AG04450 (cell line): ENCODE data around the gene TIMM10B. TPM values are rescaled to one million over a fixed set of nuclear protein-coding genes. Genes with fewer than 3 reads are reported as not detected.
A peak's percentile ranks its signal among the peaks of the same experiment; 100 is the strongest.
"Not testable (repeated sequence)": the region's sequence is repeated elsewhere in the genome, so short reads cannot be mapped to it uniquely, and the experiment has no call there.

Experiments
- CTCF ChIA-PET: fragments of 300-600, 350-600 bp; formaldehyde crosslinking; extraction: SDS; loops from one replicate; lab custom pipeline; 2022; ENCODE audit warnings: antibody characterized with exemption, inconsistent platforms; lab: Charles Lee
- POLR2A ChIA-PET: fragments of 350-600 bp; formaldehyde crosslinking; extraction: SDS; loops from one replicate; lab custom pipeline; 2021; ENCODE audit warnings: antibody characterized with exemption, inconsistent platforms; lab: Yijun Ruan, JAX
- DNase-seq: peaks from one replicate; pipeline ENCODE4 v3.0.0-alpha.2; 2011; ENCODE audit warnings: low read depth, low spot score
- H3K27ac ChIP-seq: one replicate; pipeline ENCODE4 v1.5.1; 2012; ENCODE audit warnings: low read depth, low read length, control low read depth
- H3K27me3 ChIP-seq: one replicate; pipeline ENCODE4 v1.6.0; 2012; ENCODE audit warnings: low read length; ENCODE audit not compliant: control insufficient read depth, insufficient read depth
- H3K4me3 ChIP-seq: 2 replicates; pipeline ENCODE4 v1.5.1; 2011; ENCODE audit warnings: mild to moderate bottlenecking, low read depth, low read length, control low read depth
- H3K9me3 ChIP-seq: 2 replicates; pipeline ENCODE4 v1.5.1; 2012; ENCODE audit warnings: low read length; ENCODE audit not compliant: control insufficient read depth, insufficient read depth
- polyA plus RNA-seq: library from polyadenylated mRNA; depleted of rRNA; stranded (reverse); fragments of >200 nt; gene quantifications from 2 replicates; pipeline ENCODE4 v1.2.3, GENCODE V29; 2011
- TF ChIP-seq, protein P1 (sequence below): IDR thresholded peaks from 2 replicates; pipeline ENCODE4 v1.5.1; 2011; ENCODE audit warnings: low read depth, low read length, control low read depth, inconsistent platforms

TIMM10B gene
- polyA plus RNA-seq, 1 experiment: 33.1 TPM

DNA sequence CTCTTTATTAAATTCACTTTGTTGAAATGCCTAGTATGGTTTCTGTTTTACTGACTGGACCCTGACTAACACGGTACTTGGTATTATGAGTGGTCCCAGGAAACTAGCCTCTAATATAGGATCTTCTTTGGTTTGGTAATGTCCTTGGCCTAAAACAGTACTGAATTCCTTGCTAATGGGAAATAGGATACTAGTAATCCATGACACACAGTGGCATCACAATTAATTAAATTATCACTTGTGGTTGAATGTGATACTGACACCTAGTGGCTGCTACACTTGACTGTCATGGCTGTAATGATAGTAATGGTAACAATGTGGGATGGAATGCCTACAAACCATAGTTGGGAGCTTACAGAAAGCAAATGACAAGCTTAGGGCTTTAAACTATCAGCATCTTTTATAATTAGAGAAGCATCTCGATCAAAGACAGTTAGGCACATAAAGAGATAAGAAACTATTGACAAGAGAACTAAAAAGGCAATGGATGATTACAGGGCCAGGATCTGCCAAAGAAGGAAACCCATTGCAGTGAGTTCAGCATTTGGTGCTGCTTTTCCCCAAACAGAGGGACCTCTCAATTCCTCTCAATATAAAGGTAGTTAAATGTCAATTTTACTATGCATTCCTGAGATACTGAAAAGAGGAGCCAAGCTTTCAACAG lies 24.4 kb downstream of the TIMM10B start:
- H3K4me3 ChIP-seq: no peak overlapping the region
- POLR2A ChIA-PET: no interaction called here
- H3K9me3 ChIP-seq: no peaks in the 10 kb centered on the region
- DNase-seq: peak; percentile 16
- TF ChIP-seq, protein P1, sequence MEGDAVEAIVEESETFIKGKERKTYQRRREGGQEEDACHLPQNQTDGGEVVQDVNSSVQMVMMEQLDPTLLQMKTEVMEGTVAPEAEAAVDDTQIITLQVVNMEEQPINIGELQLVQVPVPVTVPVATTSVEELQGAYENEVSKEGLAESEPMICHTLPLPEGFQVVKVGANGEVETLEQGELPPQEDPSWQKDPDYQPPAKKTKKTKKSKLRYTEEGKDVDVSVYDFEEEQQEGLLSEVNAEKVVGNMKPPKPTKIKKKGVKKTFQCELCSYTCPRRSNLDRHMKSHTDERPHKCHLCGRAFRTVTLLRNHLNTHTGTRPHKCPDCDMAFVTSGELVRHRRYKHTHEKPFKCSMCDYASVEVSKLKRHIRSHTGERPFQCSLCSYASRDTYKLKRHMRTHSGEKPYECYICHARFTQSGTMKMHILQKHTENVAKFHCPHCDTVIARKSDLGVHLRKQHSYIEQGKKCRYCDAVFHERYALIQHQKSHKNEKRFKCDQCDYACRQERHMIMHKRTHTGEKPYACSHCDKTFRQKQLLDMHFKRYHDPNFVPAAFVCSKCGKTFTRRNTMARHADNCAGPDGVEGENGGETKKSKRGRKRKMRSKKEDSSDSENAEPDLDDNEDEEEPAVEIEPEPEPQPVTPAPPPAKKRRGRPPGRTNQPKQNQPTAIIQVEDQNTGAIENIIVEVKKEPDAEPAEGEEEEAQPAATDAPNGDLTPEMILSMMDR: peak; percentile 60
- no peaks in the 10 kb centered on the region for H3K27me3 ChIP-seq
- CTCF ChIA-PET: interaction anchor here (0.6 to 6.3 kb wide), 33 partner anchors 9 to 201 kb away, joined by 3 to 132 read pairs (median 5); partner anchors contain the start of genes ARFIP2, DNHD1, MRPL17 and TIMM10B
- H3K27ac ChIP-seq: no peak overlapping the region

DNA sequence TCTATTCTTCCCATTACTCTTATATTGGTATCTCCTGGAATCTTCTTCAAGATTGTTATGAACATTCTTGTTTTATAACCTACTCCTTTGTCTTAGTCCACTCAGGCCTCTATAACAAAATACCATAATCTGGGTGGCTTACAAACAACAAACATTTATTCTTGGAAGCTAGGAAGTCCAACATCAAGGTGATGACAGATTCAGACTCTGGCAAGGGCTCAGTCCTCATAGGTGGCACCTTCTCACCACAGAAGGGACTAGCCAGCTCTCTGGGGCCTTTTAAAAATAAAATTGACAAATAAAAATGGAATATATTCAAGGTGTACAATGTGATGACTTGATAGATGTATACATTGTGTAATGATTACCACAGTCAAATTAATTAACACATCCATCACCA lies 35.6 kb downstream of the TIMM10B start:
- TF ChIP-seq, protein P1: no peak
- Histone ChIP-seq H3K9me3 (no peaks in the 10 kb centered on the region), H3K4me3 (no peak overlapping the region), H3K27me3 (no peaks in the 10 kb centered on the region), H3K27ac (no peak overlapping the region)
- ChIA-PET CTCF (no interaction called here), POLR2A (no interaction called here)
- DNase-seq: no peak

DNA sequence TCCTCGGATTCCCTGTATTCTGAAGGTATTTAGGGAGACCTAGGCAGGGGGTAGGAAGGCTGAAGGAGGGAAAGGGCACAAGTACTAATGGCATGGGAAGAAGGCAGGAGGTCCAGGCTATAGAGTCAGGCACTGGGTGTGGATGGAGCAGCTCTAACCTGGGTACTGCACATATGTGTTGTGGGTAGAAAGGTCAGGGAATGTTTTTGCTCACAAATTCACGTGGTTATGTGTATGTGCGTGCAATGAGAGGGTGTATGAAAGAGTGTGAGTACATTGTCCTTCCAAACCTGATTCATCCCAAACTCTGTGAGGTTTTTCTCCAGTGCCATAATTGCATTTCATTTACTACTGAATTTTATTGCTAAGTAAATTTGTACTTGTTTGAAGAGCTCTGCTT lies 39.0 kb downstream of the TIMM10B start:
- no peak overlapping the region for H3K27ac ChIP-seq
- no peaks in the 10 kb centered on the region for H3K9me3 ChIP-seq
- no peaks in the 10 kb centered on the region for H3K27me3 ChIP-seq
- ChIA-PET CTCF (interaction anchor here (0.9 to 4.4 kb wide), 2 partner anchors 11 to 14 kb away, joined by 4 to 34 read pairs; no protein-coding TSS in a partner anchor), POLR2A (no interaction called here)
- TF ChIP-seq, protein P1: no peak
- no peak overlapping the region for H3K4me3 ChIP-seq
- DNase-seq: no peak

DNA sequence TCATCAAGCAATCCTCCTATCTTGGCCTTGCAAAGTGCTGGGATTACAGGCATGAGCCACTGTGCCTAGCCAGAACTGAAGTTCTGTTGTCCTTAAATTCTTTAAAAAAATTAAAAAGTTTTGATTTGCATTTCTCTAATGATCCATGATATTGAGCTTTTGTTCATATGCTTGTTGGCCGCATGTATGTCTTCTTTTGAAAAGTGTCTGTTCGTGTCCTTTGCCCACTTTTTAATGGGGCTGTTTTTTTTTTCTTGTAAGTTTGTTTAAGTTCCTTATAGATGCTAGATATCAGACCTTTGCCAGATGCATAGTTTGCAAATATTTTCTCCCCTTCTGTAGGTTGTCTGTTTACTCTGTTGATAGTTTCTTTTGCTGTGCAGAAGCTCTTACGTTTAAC lies 40.6 kb downstream of the TIMM10B start:
- H3K4me3 ChIP-seq, H3K27ac ChIP-seq, H3K27me3 ChIP-seq, H3K9me3 ChIP-seq, POLR2A ChIA-PET, DNase-seq: not testable (repeated sequence)
- CTCF ChIA-PET: interaction anchor here (0.8 to 4.4 kb wide), 4 partner anchors 10 to 184 kb away, joined by 3 to 34 read pairs (median 4); no protein-coding TSS in a partner anchor

DNA sequence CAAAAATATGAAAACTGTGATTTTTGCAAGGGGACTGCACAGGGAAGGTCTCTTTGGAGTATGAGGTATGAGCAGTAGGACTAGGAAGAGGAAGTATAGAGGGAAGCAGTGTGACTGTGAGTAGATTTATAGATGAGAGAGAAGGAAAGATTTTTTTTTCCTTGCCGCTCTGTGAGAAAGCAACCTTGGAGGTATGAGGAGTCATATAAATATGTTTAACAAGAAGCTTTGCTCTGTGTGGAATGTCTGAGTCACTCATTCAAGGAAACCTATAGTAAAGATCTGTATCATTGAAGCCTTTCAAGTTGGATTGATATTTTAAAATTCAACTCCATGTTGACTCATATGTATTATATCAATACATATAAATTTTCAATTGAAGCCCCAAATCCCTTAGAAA lies 42.0 kb downstream of the TIMM10B start:
- no peak overlapping the region for H3K4me3 ChIP-seq
- no peaks in the 10 kb centered on the region for H3K27me3 ChIP-seq
- no peak for DNase-seq
- no peak overlapping the region for H3K27ac ChIP-seq
- ChIA-PET POLR2A (no interaction called here), CTCF (interaction anchor here (1.0 to 4.4 kb wide), 4 partner anchors 8 to 215 kb away, joined by 3 to 34 read pairs (median 8); no protein-coding TSS in a partner anchor)
- TF ChIP-seq, protein P1: no peak
- H3K9me3 ChIP-seq: no peaks in the 10 kb centered on the region
